Measurements from ENCODE around the gene TOP3A. TPM values are rescaled to one million over a fixed set of nuclear protein-coding genes. Genes with fewer than 3 reads are reported as not detected.
"Not testable (repeated sequence)": the region's sequence is repeated elsewhere in the genome, so short reads cannot be mapped to it uniquely, and the experiment has no call there.

The TOP3A gene
- total and polyA plus RNA-seq, 12 donors, result 17.8 to 59.6 (median 30.0) TPM

GRCh38 chr17:18300725-18301480 lies 13.9 kb downstream of the TOP3A start:
- Histone ChIP-seq H3K36me3 (replicated peaks in 1 of 2) (peaks cover 0 to 69% of the 10 kb centered on the region in 2 donors), H3K4me1 (replicated peaks in 1 of 2) (no peaks in the 10 kb centered on the region), H3K9me3 (replicated peaks in 1 of 3) (no peaks in the 10 kb centered on the region), H3K27me3 (no peaks in the 10 kb centered on the region), H3K27ac (no peak overlapping the region), H3K4me3 (no peak overlapping the region)
- intact Hi-C loops (cut with DNase I), result no loop called here
- 77 to 85% (median 83%) methylated on average over 8 of the region's 8 CpGs for WGBS, 4 donors
- DNase-seq, result no peak
- no peak for TF ChIP-seq POLR2A (IDR thresholded peaks at IDR 0.05)
- TF ChIP-seq, protein P1, sequence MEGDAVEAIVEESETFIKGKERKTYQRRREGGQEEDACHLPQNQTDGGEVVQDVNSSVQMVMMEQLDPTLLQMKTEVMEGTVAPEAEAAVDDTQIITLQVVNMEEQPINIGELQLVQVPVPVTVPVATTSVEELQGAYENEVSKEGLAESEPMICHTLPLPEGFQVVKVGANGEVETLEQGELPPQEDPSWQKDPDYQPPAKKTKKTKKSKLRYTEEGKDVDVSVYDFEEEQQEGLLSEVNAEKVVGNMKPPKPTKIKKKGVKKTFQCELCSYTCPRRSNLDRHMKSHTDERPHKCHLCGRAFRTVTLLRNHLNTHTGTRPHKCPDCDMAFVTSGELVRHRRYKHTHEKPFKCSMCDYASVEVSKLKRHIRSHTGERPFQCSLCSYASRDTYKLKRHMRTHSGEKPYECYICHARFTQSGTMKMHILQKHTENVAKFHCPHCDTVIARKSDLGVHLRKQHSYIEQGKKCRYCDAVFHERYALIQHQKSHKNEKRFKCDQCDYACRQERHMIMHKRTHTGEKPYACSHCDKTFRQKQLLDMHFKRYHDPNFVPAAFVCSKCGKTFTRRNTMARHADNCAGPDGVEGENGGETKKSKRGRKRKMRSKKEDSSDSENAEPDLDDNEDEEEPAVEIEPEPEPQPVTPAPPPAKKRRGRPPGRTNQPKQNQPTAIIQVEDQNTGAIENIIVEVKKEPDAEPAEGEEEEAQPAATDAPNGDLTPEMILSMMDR (IDR thresholded peaks at IDR 0.05), result no peak

- peaks cover 0 to 59% of the 10 kb centered on the region in 2 donors for H3K36me3 ChIP-seq (replicated peaks in 1 of 2)
- H3K27me3 ChIP-seq; H3K9me3 ChIP-seq (replicated peaks in 1 of 3); H3K4me3 ChIP-seq; DNase-seq; H3K27ac ChIP-seq; intact Hi-C loops (cut with DNase I); H3K4me1 ChIP-seq (replicated peaks in 1 of 2): not testable (repeated sequence)
- WGBS, 4 donors, result 95 to 97% methylated on average over 22 to 26 of the region's 30 CpGs; no CpG with 5 or more reads in 2 of the 4 donors
Observed at GRCh38 chr17:18298061-18298460, 16.7 kb downstream of the TOP3A start.

- WGBS, 4 donors, result 93 to 96% (median 94%) methylated on average over 15 of the region's 15 CpGs
- TF ChIP-seq, protein P1 (IDR thresholded peaks at IDR 0.05), result no peak
- no peak for TF ChIP-seq POLR2A (IDR thresholded peaks at IDR 0.05)
- peaks cover 0 to 58% of the 10 kb centered on the region in 2 donors for H3K36me3 ChIP-seq (replicated peaks in 1 of 2)
- no peak for DNase-seq
- H3K27ac ChIP-seq, result no peak overlapping the region
- no peaks in the 10 kb centered on the region for H3K27me3 ChIP-seq
- H3K9me3 ChIP-seq (replicated peaks in 1 of 3), result no peaks in the 10 kb centered on the region
- no peaks in the 10 kb centered on the region for H3K4me1 ChIP-seq (replicated peaks in 1 of 2)
- intact Hi-C loops (cut with DNase I), result no loop called here
- no peak overlapping the region for H3K4me3 ChIP-seq
Observed at GRCh38 chr17:18291718-18292540, 22.9 kb downstream of the TOP3A start.

DNA sequence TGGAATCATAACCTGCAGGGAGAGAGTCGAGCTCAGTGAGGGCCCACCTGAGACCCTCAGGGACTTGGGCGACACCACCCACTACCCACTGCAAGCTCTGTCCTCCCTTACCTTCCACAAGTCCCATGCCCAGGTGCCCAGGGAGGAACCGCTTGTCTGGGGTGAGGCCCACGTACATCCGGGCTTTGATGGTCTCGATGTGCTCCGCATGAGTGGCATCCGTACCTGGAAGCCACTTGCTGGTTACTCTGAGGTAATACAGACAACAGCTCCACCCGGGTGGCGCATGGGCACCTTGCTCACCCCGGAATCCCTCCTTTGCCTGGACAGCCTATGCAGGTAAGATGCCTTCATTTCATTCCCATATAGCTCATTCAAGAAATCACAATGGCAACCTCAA lies 29.5 kb downstream of the TOP3A start:
- Histone ChIP-seq H3K4me1 (replicated peaks in 1 of 2) (no peaks in the 10 kb centered on the region), H3K36me3 (replicated peaks in 1 of 2) (peaks cover 0 to 75% of the 10 kb centered on the region in 2 donors), H3K27me3 (no peaks in the 10 kb centered on the region), H3K27ac (no peak overlapping the region), H3K4me3 (no peak overlapping the region), H3K9me3 (replicated peaks in 1 of 3) (no peaks in the 10 kb centered on the region)
- DNase-seq, result no peak
- no peak for TF ChIP-seq POLR2A (IDR thresholded peaks at IDR 0.05)
- TF ChIP-seq, protein P1 (IDR thresholded peaks at IDR 0.05), result no peak
- WGBS, 4 donors, result 92 to 99% (median 97%) methylated on average over 7 to 11 of the region's 11 CpGs
- intact Hi-C loops (cut with DNase I), result no loop called here
